Renal cortical epithelial cell (primary cell): ENCODE results near the gene APOL2. TPM values are rescaled to one million over a fixed set of nuclear protein-coding genes. Genes with fewer than 3 reads are reported as not detected.
"Not testable (repeated sequence)": the region's sequence is repeated elsewhere in the genome, so short reads cannot be mapped to it uniquely, and the experiment has no call there.

ENCODE experiments used
- DNase-seq: peaks from one replicate; pipeline ENCODE4 v3.0.0-alpha.2; 2011; ENCODE audit warnings: low read depth
- total RNA-seq: library from RNA; depleted of rRNA; stranded (reverse); fragments of >200 nt; gene quantifications from 2 replicates; pipeline ENCODE4 v1.2.3, GENCODE V29; 2014

APOL2 gene
- 154 and 157 TPM in 2 replicates for total RNA-seq

- peak; percentile 91 for DNase-seq
Observed at GRCh38 chr22:36239401-36240171, at the start of gene APOL2. Gene APOL2 (minus strand): TSS chr22:36239527. CDS start chr22:36233162, 6,365 bp downstream.

GRCh38 chr22:36288571-36289405 is 49.5 kb upstream of the APOL2 start:
- no peak for DNase-seq

GRCh38 chr22:36287881-36288515 is 48.7 kb upstream of the APOL2 start:
- no peak for DNase-seq

GRCh38 chr22:36286096-36286957 is 47.0 kb upstream of the APOL2 start:
- peak; percentile 38 for DNase-seq

- DNase-seq = no peak
Observed at GRCh38 chr22:36285545-36285944, 46.2 kb upstream of the APOL2 start.

GRCh38 chr22:36285017-36285416 is 45.7 kb upstream of the APOL2 start:
- no peak for DNase-seq

GRCh38 chr22:36284171-36284571 is 44.8 kb upstream of the APOL2 start:
- DNase-seq = no peak

GRCh38 chr22:36282328-36282831 is 43.1 kb upstream of the APOL2 start:
- DNase-seq = no peak

GRCh38 chr22:36281781-36282327 is 42.5 kb upstream of the APOL2 start:
- DNase-seq = no peak

- no peak for DNase-seq
Observed at GRCh38 chr22:36280379-36280778, 41.1 kb upstream of the APOL2 start.

- peak; percentile 30 for DNase-seq
Observed at GRCh38 chr22:36279219-36279666, 39.9 kb upstream of the APOL2 start.

GRCh38 chr22:36277482-36278291 is 38.4 kb upstream of the APOL2 start:
- DNase-seq = peak; percentile 57

- no peak for DNase-seq
Observed at GRCh38 chr22:36274531-36274930, 35.2 kb upstream of the APOL2 start.

GRCh38 chr22:36271951-36272350 is 32.6 kb upstream of the APOL2 start:
- not testable (repeated sequence) for DNase-seq

- DNase-seq = not testable (repeated sequence)
Observed at GRCh38 chr22:36271231-36271630, 31.9 kb upstream of the APOL2 start.

GRCh38 chr22:36267896-36268485 is 28.7 kb upstream of the APOL2 start:
- no peak for DNase-seq

GRCh38 chr22:36267058-36267457 is 27.7 kb upstream of the APOL2 start:
- DNase-seq = no peak

GRCh38 chr22:36263886-36264664 is 24.7 kb upstream of the APOL2 start:
- DNase-seq = not testable (repeated sequence)

- peak; percentile 48 for DNase-seq
Observed at GRCh38 chr22:36263216-36263673, 23.9 kb upstream of the APOL2 start.
